Activated CD8-positive, alpha-beta memory T cell treated with anti-CD3 and anti-CD28 coated beads, Interleukin-2, amount 10 ng/mL, durations not matched to agents 7 days and 5 days (primary cell): ENCODE data around the gene POLE. TPM values are rescaled to one million over a fixed set of nuclear protein-coding genes. Genes with fewer than 3 reads are reported as not detected.

Experiments used
- ATAC-seq: fragments of 150-1000 bp; cut with Tn5 transposase; one replicate; pipeline ENCODE4 v1.10.0; 2021; ENCODE audit warnings: moderate library complexity
- CTCF ChIA-PET: fragments of 350-600 bp; sonication (Branson Sonifier 250); formaldehyde crosslinking; loops from one replicate; lab custom pipeline; 2021; ENCODE audit warnings: antibody characterized with exemption; lab: Charles Lee
- DNase-seq: peaks from one replicate; pipeline ENCODE4 v3.0.0-alpha.2; 2020
- H3K27ac Mint-ChIP-seq: one replicate; pipeline ENCODE4 v1.8.0; 2021; ENCODE audit warnings: mild to moderate bottlenecking, mixed read lengths
- H3K27me3 Mint-ChIP-seq: one replicate; pipeline ENCODE4 v1.8.0; 2021; ENCODE audit warnings: mixed read lengths
- H3K36me3 Mint-ChIP-seq: one replicate; pipeline ENCODE4 v1.8.0; 2021; ENCODE audit warnings: mild to moderate bottlenecking, mixed read lengths
- H3K4me1 Mint-ChIP-seq: one replicate; pipeline ENCODE4 v1.8.0; 2021; ENCODE audit warnings: mixed read lengths
- H3K4me3 Mint-ChIP-seq: one replicate; pipeline ENCODE4 v1.8.0; 2021; ENCODE audit warnings: mild to moderate bottlenecking, moderate library complexity, mixed read lengths
- H3K9me3 Mint-ChIP-seq: one replicate; pipeline ENCODE4 v1.8.0; 2022; ENCODE audit warnings: low read depth, mixed read lengths
- total RNA-seq, 2 experiments: library from RNA; stranded (reverse); gene quantifications; one replicate each; pipeline ENCODE4 v1.2.3, GENCODE V29; 2021

The POLE gene
- total RNA-seq, 2 experiments from 2014 or later: 170 to 221 TPM

DNA sequence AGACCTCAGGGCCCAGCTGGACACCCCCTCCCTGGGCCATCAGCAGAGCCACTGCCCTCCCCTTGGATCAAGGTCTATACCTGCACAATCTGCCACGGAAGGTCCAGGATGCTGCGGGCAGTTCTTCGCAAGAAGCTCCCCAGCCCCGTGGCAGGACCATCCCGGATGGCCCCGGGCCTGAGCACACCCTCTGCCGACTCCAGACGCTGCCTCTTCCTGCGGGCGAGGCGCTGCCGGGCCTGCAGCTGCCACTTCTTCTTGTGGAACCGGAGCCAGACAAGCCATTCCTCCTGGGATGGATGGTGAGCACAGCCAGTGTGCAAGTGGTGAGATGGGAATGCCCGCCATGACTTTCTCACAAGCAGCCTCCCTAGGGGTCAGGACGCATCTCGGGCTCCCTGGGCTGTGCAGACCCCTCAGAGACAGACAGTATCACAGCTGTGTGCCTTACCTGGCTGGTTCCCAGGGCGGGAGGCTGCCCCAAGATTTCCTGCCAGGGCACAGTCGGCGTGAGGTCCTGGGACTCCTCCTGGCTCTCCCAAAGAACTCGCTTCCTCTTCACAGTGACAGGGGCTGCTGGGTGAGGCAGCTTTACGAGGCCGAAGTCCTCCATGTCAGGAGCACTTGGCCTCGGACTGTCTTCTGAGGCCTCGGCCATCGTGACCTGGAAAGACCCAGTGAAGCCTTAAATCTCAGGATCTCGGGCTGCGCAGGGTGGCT, 37.8 kb downstream of the POLE start:
- ATAC-seq: no peak
- Mint-ChIP-seq H3K9me3 (no peaks in the 10 kb centered on the region), H3K27me3 (no peaks in the 10 kb centered on the region), H3K4me1 (peaks cover 18% of the 10 kb centered on the region), H3K36me3 (peaks cover 54% of the 10 kb centered on the region), H3K27ac (no peak overlapping the region), H3K4me3 (no peak overlapping the region)
- CTCF ChIA-PET: interaction anchor here (1.3 kb wide), 1 partner anchor 11 kb away, joined by 3 read pairs; no protein-coding TSS in a partner anchor
- no peak for DNase-seq

GRCh38 chr12:132648616-132649225, 38.4 kb downstream of the POLE start:
- DNase-seq (no peak), ATAC-seq (no peak)
- CTCF ChIA-PET: interaction anchor here (1.3 kb wide), 1 partner anchor 11 kb away, joined by 3 read pairs; no protein-coding TSS in a partner anchor
- Mint-ChIP-seq H3K9me3 (no peaks in the 10 kb centered on the region), H3K4me3 (no peak overlapping the region), H3K4me1 (peaks cover 17% of the 10 kb centered on the region), H3K27ac (no peak overlapping the region), H3K36me3 (peaks cover 51% of the 10 kb centered on the region), H3K27me3 (no peaks in the 10 kb centered on the region)

DNA sequence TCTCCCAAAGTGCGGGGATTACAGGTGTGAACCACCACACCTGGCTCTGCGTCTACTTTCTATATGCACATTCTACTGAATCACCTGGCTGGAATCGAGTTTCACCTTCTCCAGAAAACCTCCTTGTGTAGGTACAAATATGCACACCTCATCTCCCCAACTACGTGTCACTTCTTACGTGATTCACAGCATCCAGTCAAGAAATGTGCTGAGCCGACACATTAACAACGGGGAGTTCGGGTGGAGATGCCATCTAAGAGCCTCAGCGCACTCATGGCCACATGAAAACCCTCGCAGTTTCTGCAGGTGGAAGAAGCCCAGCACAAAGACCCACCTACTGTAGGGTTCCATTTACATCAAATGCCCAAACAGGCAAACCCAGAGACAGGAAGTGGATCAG, 39.3 kb downstream of the POLE start:
- H3K4me1 Mint-ChIP-seq: peaks cover 14% of the 10 kb centered on the region
- H3K27ac Mint-ChIP-seq: no peak overlapping the region
- DNase-seq (no peak), ATAC-seq (no peak)
- no peaks in the 10 kb centered on the region for H3K9me3 Mint-ChIP-seq
- CTCF ChIA-PET: interaction anchor here (1.3 kb wide), 1 partner anchor 10 kb away, joined by 3 read pairs; no protein-coding TSS in a partner anchor
- H3K4me3 Mint-ChIP-seq: no peak overlapping the region
- H3K27me3 Mint-ChIP-seq: no peaks in the 10 kb centered on the region
- peaks cover 47% of the 10 kb centered on the region for H3K36me3 Mint-ChIP-seq

- Mint-ChIP-seq H3K4me3 (no peak overlapping the region), H3K27me3 (no peaks in the 10 kb centered on the region), H3K27ac (peak overlapping the region; percentile 42), H3K9me3 (no peaks in the 10 kb centered on the region), H3K4me1 (peaks cover 15% of the 10 kb centered on the region), H3K36me3 (peaks cover 44% of the 10 kb centered on the region)
- no peak for DNase-seq
- ATAC-seq: peak; percentile 39
- CTCF ChIA-PET: no interaction called here
Measured at GRCh38 chr12:132646850-132647249, 40.3 kb downstream of the POLE start.

GRCh38 chr12:132642846-132643835, 44.0 kb downstream of the POLE start:
- CTCF ChIA-PET: no interaction called here
- H3K27me3 Mint-ChIP-seq: no peaks in the 10 kb centered on the region
- DNase-seq: no peak
- H3K9me3 Mint-ChIP-seq: no peaks in the 10 kb centered on the region
- H3K4me1 Mint-ChIP-seq: peaks cover 24% of the 10 kb centered on the region
- no peak for ATAC-seq
- H3K4me3 Mint-ChIP-seq: no peak overlapping the region
- H3K27ac Mint-ChIP-seq: no peak overlapping the region
- H3K36me3 Mint-ChIP-seq: peaks cover 43% of the 10 kb centered on the region

DNA sequence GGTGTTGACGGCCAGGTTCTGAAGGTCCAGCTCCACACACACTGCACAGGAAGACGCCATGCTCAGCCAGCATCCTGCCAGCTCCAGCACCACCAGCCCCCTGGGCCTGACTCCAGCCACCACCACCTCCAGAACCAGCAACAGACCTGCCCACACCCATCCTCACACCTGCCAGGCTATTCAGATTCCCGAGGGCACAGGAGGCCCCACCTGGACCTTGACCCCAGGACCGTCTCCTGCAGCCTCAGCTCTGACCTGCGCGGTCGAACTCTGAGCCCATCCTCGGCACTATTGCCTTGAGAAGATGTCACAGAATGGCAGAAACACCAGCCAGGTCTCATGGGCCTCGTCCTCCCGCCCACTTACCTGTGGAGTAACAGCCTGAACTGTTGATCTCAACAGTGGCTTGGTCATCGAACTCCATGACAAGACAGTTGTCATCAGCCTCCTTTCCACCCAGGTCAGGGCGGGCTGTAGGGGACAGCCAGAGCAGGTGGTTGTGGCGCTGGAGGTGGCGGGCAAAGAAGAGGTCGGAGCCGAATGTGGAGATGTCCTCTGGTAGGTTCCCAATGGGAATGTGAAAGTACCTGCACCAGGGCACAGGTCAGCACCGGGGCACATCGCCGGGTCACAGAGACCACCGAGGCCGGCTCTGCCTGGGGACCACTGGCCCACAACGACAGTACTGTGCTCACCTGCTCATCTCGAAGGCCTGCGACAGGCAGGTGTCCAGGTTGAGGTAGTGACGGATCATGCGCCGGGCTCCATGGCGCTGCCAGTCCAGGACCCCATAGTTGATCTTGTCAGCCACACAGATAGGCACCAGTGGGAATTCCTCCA, 45.1 kb downstream of the POLE start:
- no peak for ATAC-seq
- CTCF ChIA-PET: interaction anchor here (1.0 kb wide), 1 partner anchor 9 kb away, joined by 3 read pairs; no protein-coding TSS in a partner anchor
- no peak overlapping the region for H3K4me3 Mint-ChIP-seq
- H3K27me3 Mint-ChIP-seq: no peaks in the 10 kb centered on the region
- H3K27ac Mint-ChIP-seq: no peak overlapping the region
- peaks cover 19% of the 10 kb centered on the region for H3K4me1 Mint-ChIP-seq
- H3K9me3 Mint-ChIP-seq: no peaks in the 10 kb centered on the region
- no peak for DNase-seq
- peaks cover 44% of the 10 kb centered on the region for H3K36me3 Mint-ChIP-seq

DNA sequence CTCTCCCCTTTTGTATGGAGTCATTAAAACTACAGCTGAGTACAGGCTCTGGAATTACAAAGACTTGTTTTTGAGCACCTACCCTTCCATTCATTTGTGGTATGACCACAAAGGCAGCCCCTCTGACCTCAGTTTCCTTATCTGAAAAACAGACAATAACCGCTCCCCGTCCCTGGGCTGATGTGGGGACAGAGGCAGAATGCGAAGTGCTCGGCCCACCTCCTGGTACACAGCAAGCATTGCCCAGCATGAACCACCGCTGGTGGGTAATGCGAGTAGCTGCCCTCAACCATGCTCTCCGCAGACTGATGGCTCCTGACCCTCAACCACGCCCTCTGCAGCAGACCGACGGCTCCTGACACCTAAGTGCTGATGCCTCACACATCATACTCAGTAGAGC, 46.2 kb downstream of the POLE start:
- DNase-seq: no peak
- no peak overlapping the region for H3K27ac Mint-ChIP-seq
- peaks cover 42% of the 10 kb centered on the region for H3K36me3 Mint-ChIP-seq
- H3K4me1 Mint-ChIP-seq: peaks cover 16% of the 10 kb centered on the region
- no peaks in the 10 kb centered on the region for H3K27me3 Mint-ChIP-seq
- CTCF ChIA-PET: interaction anchor here (1.0 kb wide), 1 partner anchor 8 kb away, joined by 3 read pairs; no protein-coding TSS in a partner anchor
- ATAC-seq: no peak
- no peaks in the 10 kb centered on the region for H3K9me3 Mint-ChIP-seq
- H3K4me3 Mint-ChIP-seq: no peak overlapping the region

- Mint-ChIP-seq H3K4me3 (no peak overlapping the region), H3K9me3 (no peaks in the 10 kb centered on the region), H3K4me1 (peaks cover 16% of the 10 kb centered on the region), H3K27me3 (no peaks in the 10 kb centered on the region), H3K36me3 (peaks cover 47% of the 10 kb centered on the region), H3K27ac (no peak overlapping the region)
- DNase-seq (no peak), ATAC-seq (no peak)
- CTCF ChIA-PET: interaction anchor here (0.9 to 1.9 kb wide), 2 partner anchors 24 to 79 kb away, joined by 3 to 6 read pairs; no protein-coding TSS in a partner anchor
Measured at GRCh38 chr12:132639956-132640520, 47.1 kb downstream of the POLE start.

GRCh38 chr12:132638541-132639408, 48.4 kb downstream of the POLE start:
- no peak for DNase-seq
- Mint-ChIP-seq H3K27ac (no peak overlapping the region), H3K27me3 (no peaks in the 10 kb centered on the region), H3K36me3 (peaks cover 51% of the 10 kb centered on the region), H3K9me3 (no peaks in the 10 kb centered on the region), H3K4me1 (peaks cover 16% of the 10 kb centered on the region), H3K4me3 (no peak overlapping the region)
- CTCF ChIA-PET: interaction anchor here (0.7 to 1.9 kb wide), 10 partner anchors 10 to 224 kb away, joined by 3 to 6 read pairs (median 3); no protein-coding TSS in a partner anchor
- no peak for ATAC-seq

DNA sequence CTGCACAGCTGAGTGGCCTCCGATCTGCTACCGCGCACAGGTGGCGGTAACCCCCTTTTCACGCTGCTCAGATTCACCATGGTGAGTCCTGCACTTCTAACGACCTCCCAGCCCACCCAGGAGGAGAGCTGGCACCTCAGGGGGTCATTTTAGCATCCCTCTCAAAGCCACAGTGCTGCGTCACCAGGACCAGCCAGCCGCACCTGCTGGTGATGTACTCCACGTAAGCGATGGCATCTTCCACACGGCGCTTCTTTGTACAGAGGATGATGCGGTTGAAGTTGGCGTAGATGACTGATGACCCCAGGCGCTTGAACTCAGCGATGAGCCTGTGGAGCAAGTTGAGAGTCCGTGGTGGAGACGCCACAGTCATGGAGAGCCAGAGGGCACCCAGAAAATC, 49.3 kb downstream of the POLE start:
- H3K4me3 Mint-ChIP-seq: no peak overlapping the region
- no peaks in the 10 kb centered on the region for H3K9me3 Mint-ChIP-seq
- no peaks in the 10 kb centered on the region for H3K27me3 Mint-ChIP-seq
- no peak for DNase-seq
- no peak overlapping the region for H3K27ac Mint-ChIP-seq
- CTCF ChIA-PET: interaction anchor here (1.2 to 1.5 kb wide), 2 partner anchors 11 to 37 kb away, joined by 3 to 4 read pairs; no protein-coding TSS in a partner anchor
- peaks cover 58% of the 10 kb centered on the region for H3K36me3 Mint-ChIP-seq
- H3K4me1 Mint-ChIP-seq: peaks cover 16% of the 10 kb centered on the region
- ATAC-seq: no peak
